Posterior vena cava (tissue), 2 donors: Measurements from ENCODE around the gene RAC3. TPM values are rescaled to one million over a fixed set of nuclear protein-coding genes. Genes with fewer than 3 reads are reported as not detected.

ENCODE experiments used
- DNase-seq: peaks from one replicate; pipeline ENCODE4 v3.0.0-alpha.2; 2020; ENCODE audit warnings: low spot score
- intact Hi-C, 2 donors: fragments of 100-400 bp; cut with DNase I; formaldehyde crosslinking; loops; one replicate each; pipeline versions ENCODE4 v1.14.1 to v1.14.2; 2022 to 2023
- long read RNA-seq, 2 donors: library from polyadenylated mRNA; unstranded; transcript quantifications; one replicate each; pipeline ENCODE4 v2.0.0, GENCODE V29; 2020 to 2021
- total RNA-seq, 2 donors: library from RNA; stranded (reverse); fragmentation: NEBNext Ultra II Directional; extraction: Animal tissue kit (Norgen Biotek cat#: 25700); gene quantifications; one replicate each; pipeline ENCODE4 v1.2.1, GENCODE V29; 2021
- donor health status: DM: yes; HTN: yes; CAD: no.
- donor health status: DM: yes; HTN: yes; CAD: no.

RAC3 gene
- 1 to 10 TPM; 1.0 to 1.3 TPM for total RNA-seq
- long read RNA-seq, donor 1: 0 reads
- long read RNA-seq, donor 2, partial matches to known transcripts: 0 of 1 reads
- long read RNA-seq, donor 2, other reads (novel, unspliced or antisense): 1 of 1 reads

GRCh38 chr17:82031303-82031884 is at the start of gene RAC3:
RAC3 (plus strand) TSS chr17:82031678; CDS start chr17:82031762, 84 bp downstream.
- no peak for DNase-seq
- intact Hi-C loops: loop anchor here (2.0 to 10.0 kb wide), 3 partner anchors 123 to 293 kb away; no protein-coding TSS in a partner anchor

- DNase-seq: no peak
- intact Hi-C loops: no loop called here
Observed at GRCh38 chr17:81983011-81983638, 48.4 kb upstream of the RAC3 start.

GRCh38 chr17:81983639-81984373 is 47.7 kb upstream of the RAC3 start:
- intact Hi-C loops: no loop called here

GRCh38 chr17:81984773-81985410 is 46.6 kb upstream of the RAC3 start:
- intact Hi-C loops: no loop called here
- DNase-seq: no peak

More at GRCh38 chr17:81983639-81984373, 47.7 kb upstream of the RAC3 start:
- no peak for DNase-seq

- intact Hi-C loops: no loop called here
- no peak for DNase-seq
Observed at GRCh38 chr17:81986606-81987005, 44.9 kb upstream of the RAC3 start.

- DNase-seq: no peak
- intact Hi-C loops: no loop called here
Observed at GRCh38 chr17:81987161-81987770, 44.2 kb upstream of the RAC3 start.

- intact Hi-C loops: loop anchor here in 1 of 2 donors (2.0 kb wide), 1 partner anchor 78 kb away; no protein-coding TSS in a partner anchor
- no peak for DNase-seq
Observed at GRCh38 chr17:81990836-81991683, 40.4 kb upstream of the RAC3 start.

- intact Hi-C loops: loop anchor here in 1 of 2 donors (2.0 kb wide), 1 partner anchor 79 kb away; no protein-coding TSS in a partner anchor
- no peak for DNase-seq
Observed at GRCh38 chr17:81991684-81992305, 39.7 kb upstream of the RAC3 start.

GRCh38 chr17:81992306-81993102 is 39.0 kb upstream of the RAC3 start:
- intact Hi-C loops: no loop called here

GRCh38 chr17:81993729-81994592 is 37.5 kb upstream of the RAC3 start:
- no peak for DNase-seq
- intact Hi-C loops: no loop called here

More at GRCh38 chr17:81992306-81993102, 39.0 kb upstream of the RAC3 start:
- no peak for DNase-seq

GRCh38 chr17:81994593-81995462 is 36.6 kb upstream of the RAC3 start:
- DNase-seq: no peak

GRCh38 chr17:81995463-81996231 is 35.8 kb upstream of the RAC3 start:
- DNase-seq: no peak

More at GRCh38 chr17:81994593-81995462, 36.6 kb upstream of the RAC3 start:
- intact Hi-C loops: no loop called here

GRCh38 chr17:81996232-81996756 is 35.2 kb upstream of the RAC3 start:
- no peak for DNase-seq
- intact Hi-C loops: no loop called here

More at GRCh38 chr17:81995463-81996231, 35.8 kb upstream of the RAC3 start:
- intact Hi-C loops: no loop called here

GRCh38 chr17:81996757-81997441 is 34.6 kb upstream of the RAC3 start:
- intact Hi-C loops: no loop called here
- no peak for DNase-seq
